ENCODE measurements around the gene B4GALNT3.
A peak's percentile ranks its signal among the peaks of the same experiment; 100 is the strongest.

Gene B4GALNT3

DNA sequence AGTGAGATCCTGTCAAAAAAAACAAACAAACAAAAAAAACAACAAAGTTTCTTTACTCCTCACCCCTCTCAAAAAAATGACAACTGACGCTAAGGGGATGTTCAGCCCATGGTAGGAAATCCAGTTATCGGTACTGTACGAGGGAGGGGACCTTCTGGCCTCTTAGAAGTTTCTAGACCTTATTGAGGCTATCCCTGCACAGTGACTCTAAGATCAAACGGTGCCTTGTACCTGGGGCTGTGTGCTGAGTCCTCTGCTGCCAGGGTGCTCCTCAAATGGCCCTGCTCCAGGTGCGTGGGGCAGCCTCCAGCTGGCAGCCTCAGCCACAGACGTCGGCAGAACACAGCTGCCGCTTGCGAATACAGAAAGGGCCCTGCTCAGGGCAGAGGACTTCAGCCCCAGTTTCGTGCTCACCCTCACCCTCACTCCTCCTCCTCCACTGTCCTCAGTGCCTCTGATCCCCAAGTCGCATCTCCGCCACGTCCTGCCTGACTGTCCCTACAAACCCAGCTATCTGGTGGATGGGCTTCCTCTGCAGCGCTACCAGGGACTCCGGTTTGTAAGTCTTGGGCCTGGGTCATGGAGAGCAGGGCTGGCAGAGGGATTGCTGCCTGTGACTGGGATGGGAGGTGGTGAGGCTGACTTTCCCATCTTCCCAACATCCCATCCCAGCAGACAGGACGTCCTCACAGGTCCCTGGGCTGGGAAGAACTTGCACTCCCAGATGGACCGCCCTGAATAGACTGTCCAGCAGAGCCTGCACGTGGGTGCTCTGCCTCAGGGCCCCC is 90.9 kb downstream of the B4GALNT3 start:
- DNase-seq (ENCODE audit: low read depth in 1 of 2, low spot score in 1 of 2): no peak
- Histone ChIP-seq H3K27ac (replicated peaks) (no peak overlapping the region), H3K4me3 (replicated peaks; ENCODE audit: insufficient read depth, low read length) (no peak overlapping the region), H3K27me3 (ENCODE audit: insufficient read depth, poor library complexity, severe bottlenecking) (no peaks in the 10 kb centered on the region)
- TF ChIP-seq SPI1 (IDR thresholded peaks at IDR 0.05; ENCODE audit: borderline replicate concordance, low read depth) (no peak), POLR2AphosphoS5 (IDR thresholded peaks at IDR 0.05; ENCODE audit: low read depth) (no peak), GABPA (IDR thresholded peaks at IDR 0.05; ENCODE audit: low read depth) (no peak)
- TF ChIP-seq, protein P1, sequence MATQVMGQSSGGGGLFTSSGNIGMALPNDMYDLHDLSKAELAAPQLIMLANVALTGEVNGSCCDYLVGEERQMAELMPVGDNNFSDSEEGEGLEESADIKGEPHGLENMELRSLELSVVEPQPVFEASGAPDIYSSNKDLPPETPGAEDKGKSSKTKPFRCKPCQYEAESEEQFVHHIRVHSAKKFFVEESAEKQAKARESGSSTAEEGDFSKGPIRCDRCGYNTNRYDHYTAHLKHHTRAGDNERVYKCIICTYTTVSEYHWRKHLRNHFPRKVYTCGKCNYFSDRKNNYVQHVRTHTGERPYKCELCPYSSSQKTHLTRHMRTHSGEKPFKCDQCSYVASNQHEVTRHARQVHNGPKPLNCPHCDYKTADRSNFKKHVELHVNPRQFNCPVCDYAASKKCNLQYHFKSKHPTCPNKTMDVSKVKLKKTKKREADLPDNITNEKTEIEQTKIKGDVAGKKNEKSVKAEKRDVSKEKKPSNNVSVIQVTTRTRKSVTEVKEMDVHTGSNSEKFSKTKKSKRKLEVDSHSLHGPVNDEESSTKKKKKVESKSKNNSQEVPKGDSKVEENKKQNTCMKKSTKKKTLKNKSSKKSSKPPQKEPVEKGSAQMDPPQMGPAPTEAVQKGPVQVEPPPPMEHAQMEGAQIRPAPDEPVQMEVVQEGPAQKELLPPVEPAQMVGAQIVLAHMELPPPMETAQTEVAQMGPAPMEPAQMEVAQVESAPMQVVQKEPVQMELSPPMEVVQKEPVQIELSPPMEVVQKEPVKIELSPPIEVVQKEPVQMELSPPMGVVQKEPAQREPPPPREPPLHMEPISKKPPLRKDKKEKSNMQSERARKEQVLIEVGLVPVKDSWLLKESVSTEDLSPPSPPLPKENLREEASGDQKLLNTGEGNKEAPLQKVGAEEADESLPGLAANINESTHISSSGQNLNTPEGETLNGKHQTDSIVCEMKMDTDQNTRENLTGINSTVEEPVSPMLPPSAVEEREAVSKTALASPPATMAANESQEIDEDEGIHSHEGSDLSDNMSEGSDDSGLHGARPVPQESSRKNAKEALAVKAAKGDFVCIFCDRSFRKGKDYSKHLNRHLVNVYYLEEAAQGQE (IDR thresholded peaks at IDR 0.05; ENCODE audit: insufficient replicate concordance, low read depth): no peak
- TF ChIP-seq, protein P2, sequence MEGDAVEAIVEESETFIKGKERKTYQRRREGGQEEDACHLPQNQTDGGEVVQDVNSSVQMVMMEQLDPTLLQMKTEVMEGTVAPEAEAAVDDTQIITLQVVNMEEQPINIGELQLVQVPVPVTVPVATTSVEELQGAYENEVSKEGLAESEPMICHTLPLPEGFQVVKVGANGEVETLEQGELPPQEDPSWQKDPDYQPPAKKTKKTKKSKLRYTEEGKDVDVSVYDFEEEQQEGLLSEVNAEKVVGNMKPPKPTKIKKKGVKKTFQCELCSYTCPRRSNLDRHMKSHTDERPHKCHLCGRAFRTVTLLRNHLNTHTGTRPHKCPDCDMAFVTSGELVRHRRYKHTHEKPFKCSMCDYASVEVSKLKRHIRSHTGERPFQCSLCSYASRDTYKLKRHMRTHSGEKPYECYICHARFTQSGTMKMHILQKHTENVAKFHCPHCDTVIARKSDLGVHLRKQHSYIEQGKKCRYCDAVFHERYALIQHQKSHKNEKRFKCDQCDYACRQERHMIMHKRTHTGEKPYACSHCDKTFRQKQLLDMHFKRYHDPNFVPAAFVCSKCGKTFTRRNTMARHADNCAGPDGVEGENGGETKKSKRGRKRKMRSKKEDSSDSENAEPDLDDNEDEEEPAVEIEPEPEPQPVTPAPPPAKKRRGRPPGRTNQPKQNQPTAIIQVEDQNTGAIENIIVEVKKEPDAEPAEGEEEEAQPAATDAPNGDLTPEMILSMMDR (IDR thresholded peaks at IDR 0.05; ENCODE audit: insufficient read depth, low read length): no peak

DNA sequence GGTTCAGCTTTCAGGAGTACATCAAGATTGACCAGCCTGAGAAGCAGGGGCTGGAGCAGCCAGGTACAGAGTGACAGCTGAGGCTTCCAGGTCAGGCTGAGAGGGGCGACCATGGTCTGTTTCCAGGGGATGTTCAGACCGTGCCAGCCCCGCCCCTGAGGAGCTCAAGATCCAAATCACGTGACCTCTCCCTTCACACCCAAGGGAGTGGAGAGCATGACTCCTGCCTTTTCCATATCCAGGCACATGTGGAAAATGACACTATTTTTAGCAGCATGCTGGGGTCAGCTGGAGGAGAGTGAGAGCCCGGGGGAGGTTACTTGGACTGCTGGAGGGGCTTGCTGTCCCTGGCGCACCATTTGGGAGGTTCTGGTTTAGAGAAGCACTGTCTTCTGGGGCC is 92.7 kb downstream of the B4GALNT3 start:
- Histone ChIP-seq H3K27me3 (ENCODE audit: insufficient read depth, poor library complexity, severe bottlenecking) (no peaks in the 10 kb centered on the region), H3K27ac (replicated peaks) (no peak overlapping the region), H3K4me3 (replicated peaks; ENCODE audit: insufficient read depth, low read length) (no peak overlapping the region)
- DNase-seq (ENCODE audit: low read depth in 1 of 2, low spot score in 1 of 2): no peak
- TF ChIP-seq, protein P2 (IDR thresholded peaks at IDR 0.05; ENCODE audit: insufficient read depth, low read length): no peak
- TF ChIP-seq GABPA (IDR thresholded peaks at IDR 0.05; ENCODE audit: low read depth) (no peak), POLR2AphosphoS5 (IDR thresholded peaks at IDR 0.05; ENCODE audit: low read depth) (no peak), SPI1 (IDR thresholded peaks at IDR 0.05; ENCODE audit: borderline replicate concordance, low read depth) (no peak)
- TF ChIP-seq, protein P1 (IDR thresholded peaks at IDR 0.05; ENCODE audit: insufficient replicate concordance, low read depth): no peak

DNA sequence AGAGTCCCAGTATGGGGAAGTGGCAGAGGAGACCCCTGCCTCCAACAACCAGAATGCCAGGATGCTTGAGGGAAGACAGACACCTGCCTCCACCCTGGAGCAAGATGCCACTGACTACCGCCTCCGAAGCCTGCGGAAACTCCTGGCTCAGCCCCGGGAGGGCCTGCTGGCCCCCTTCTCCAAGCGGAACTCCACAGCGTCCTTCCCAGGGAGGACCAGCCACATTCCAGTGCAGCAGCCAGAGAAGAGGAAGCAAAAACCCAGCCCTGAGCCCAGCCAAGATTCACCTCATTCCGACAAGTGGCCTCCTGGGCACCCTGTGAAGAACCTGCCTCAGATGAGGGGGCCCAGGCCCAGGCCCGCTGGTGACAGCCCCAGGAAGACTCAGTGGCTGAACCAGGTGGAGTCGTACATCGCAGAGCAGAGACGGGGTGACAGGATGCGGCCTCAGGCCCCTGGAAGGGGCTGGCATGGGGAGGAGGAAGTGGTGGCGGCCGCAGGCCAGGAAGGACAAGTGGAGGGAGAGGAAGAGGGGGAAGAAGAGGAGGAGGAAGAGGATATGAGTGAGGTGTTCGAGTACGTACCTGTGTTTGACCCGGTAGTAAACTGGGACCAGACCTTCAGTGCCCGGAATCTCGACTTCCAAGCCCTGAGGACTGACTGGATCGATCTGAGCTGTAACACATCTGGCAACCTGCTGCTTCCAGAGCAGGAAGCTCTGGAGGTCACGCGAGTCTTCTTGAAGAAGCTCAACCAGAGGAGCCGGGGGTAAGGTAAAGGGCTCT is 93.7 kb downstream of the B4GALNT3 start:
- DNase-seq (ENCODE audit: low read depth in 1 of 2, low spot score in 1 of 2): peak in 1 of 2 experiments; percentile 48
- TF ChIP-seq GABPA (IDR thresholded peaks at IDR 0.05; ENCODE audit: low read depth) (no peak), SPI1 (IDR thresholded peaks at IDR 0.05; ENCODE audit: borderline replicate concordance, low read depth) (peak; percentile 70)
- H3K4me3 ChIP-seq (replicated peaks; ENCODE audit: insufficient read depth, low read length): no peak overlapping the region
- H3K27ac ChIP-seq (replicated peaks): no peak overlapping the region
- no peaks in the 10 kb centered on the region for H3K27me3 ChIP-seq (ENCODE audit: insufficient read depth, poor library complexity, severe bottlenecking)

DNA sequence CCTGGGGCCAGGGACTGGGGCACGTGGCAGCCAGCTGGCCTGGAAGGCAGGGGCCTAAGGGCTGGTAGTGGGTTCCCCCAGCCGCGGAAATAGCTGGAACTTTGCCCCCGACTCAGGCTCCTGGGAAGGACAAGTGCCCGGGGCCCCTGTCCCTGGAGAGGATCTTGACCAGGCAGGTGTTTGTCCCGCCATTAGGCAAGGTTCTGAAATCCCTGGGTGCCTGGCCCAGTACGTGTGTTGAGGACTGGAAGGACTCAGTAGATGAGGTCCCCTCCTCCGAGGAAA is 94.2 kb downstream of the B4GALNT3 start:
- no peak overlapping the region for H3K27ac ChIP-seq (replicated peaks)

More for the DNA sequence above, 94.2 kb downstream of the B4GALNT3 start:
- Histone ChIP-seq H3K4me3 (replicated peaks; ENCODE audit: insufficient read depth, low read length) (no peak overlapping the region), H3K27me3 (ENCODE audit: insufficient read depth, poor library complexity, severe bottlenecking) (no peaks in the 10 kb centered on the region)
- no peak for DNase-seq (ENCODE audit: low read depth in 1 of 2, low spot score in 1 of 2)
- TF ChIP-seq, protein P2 (IDR thresholded peaks at IDR 0.05; ENCODE audit: insufficient read depth, low read length): no peak
- TF ChIP-seq, protein P1 (IDR thresholded peaks at IDR 0.05; ENCODE audit: insufficient replicate concordance, low read depth): no peak
- TF ChIP-seq GABPA (IDR thresholded peaks at IDR 0.05; ENCODE audit: low read depth) (no peak), POLR2AphosphoS5 (IDR thresholded peaks at IDR 0.05; ENCODE audit: low read depth) (no peak), SPI1 (IDR thresholded peaks at IDR 0.05; ENCODE audit: borderline replicate concordance, low read depth) (no peak)
